ENCODE measurements around the gene AK5.

Gene AK5

GRCh38 chr1:77342745-77343144 is 60.9 kb downstream of the AK5 start:
- H3K79me2 ChIP-seq (ENCODE audit: insufficient read depth, low read length): no peaks in the 10 kb centered on the region
- no peaks in the 10 kb centered on the region for H3K9me3 ChIP-seq (ENCODE audit: insufficient read depth, low read length)
- H2AFZ ChIP-seq (ENCODE audit: low read depth, low read length, severe bottlenecking): no peak overlapping the region
- H3F3A ChIP-seq (ENCODE audit: insufficient read depth): no peaks in the 10 kb centered on the region
- no peaks in the 10 kb centered on the region for H3K36me3 ChIP-seq (ENCODE audit: low read length)
- no peaks in the 10 kb centered on the region for H3K27me3 ChIP-seq (ENCODE audit: low read length)
- no peaks in the 10 kb centered on the region for H3K9me2 ChIP-seq (replicated peaks; ENCODE audit: insufficient read depth, low read length)
- no peak overlapping the region for H3K9ac ChIP-seq (ENCODE audit: low read length)
- TF ChIP-seq CTCF (IDR thresholded peaks at IDR 0.05; ENCODE audit: insufficient read depth, low read length, poor library complexity, severe bottlenecking) (no peak), EZH2phosphoT487 (conservative IDR thresholded peaks at IDR 0.05; ENCODE audit: low read length) (no peak)
- H4K20me1 ChIP-seq (ENCODE audit: low read depth, low read length): no peaks in the 10 kb centered on the region
- no peak overlapping the region for H3K4me2 ChIP-seq (ENCODE audit: low read depth, low read length, poor library complexity, severe bottlenecking)
- no peak overlapping the region for H3K27ac ChIP-seq (ENCODE audit: low read depth, low read length)
- H3K4me3 ChIP-seq (ENCODE audit: insufficient read depth, low read length, poor library complexity, severe bottlenecking): no peak overlapping the region

DNA sequence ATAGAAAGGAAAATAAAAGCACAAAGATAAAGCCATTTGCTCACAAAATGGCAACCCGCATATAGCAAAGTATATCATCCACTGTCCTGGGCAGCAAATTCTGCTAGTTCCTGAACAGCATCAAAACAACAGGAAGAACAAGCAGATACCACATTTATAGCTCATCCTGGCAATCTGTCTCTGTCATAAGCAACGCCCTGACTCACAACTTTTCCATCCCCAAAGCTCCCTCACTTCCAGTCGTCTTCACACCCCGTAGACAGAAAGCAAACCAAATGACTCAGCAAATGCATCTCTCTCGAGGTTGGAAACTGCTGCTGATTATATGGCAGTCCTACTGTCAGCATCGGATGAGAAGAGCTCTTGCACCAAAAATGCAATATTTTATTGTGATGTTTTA is 65.8 kb downstream of the AK5 start:
- no peak overlapping the region for H3K27ac ChIP-seq (ENCODE audit: low read depth, low read length)
- TF ChIP-seq CTCF (IDR thresholded peaks at IDR 0.05; ENCODE audit: insufficient read depth, low read length, poor library complexity, severe bottlenecking) (no peak), EZH2phosphoT487 (conservative IDR thresholded peaks at IDR 0.05; ENCODE audit: low read length) (no peak)

DNA sequence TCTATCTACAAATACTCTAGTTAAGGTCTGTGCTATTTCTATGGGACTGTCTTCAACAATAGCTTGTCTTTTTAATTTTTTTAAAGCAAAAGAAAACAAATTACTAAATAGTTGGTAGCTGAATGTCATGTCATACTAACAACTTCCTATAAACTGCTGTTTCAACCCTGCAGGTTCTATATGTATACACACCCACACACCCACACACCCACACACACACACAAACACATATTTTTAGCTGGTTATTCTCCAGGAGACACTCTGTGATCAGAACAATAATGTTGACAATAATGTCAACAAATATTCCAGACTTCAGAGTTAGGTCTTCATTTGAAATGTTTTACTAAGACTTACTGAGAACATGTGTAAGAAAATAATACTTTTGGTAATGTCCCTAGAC is 66.7 kb downstream of the AK5 start:
- no peaks in the 10 kb centered on the region for H3F3A ChIP-seq (ENCODE audit: insufficient read depth)
- no peak overlapping the region for H3K27ac ChIP-seq (ENCODE audit: low read depth, low read length)
- no peaks in the 10 kb centered on the region for H3K36me3 ChIP-seq (ENCODE audit: low read length)
- no peak overlapping the region for H3K4me3 ChIP-seq (ENCODE audit: insufficient read depth, low read length, poor library complexity, severe bottlenecking)
- no peaks in the 10 kb centered on the region for H4K20me1 ChIP-seq (ENCODE audit: low read depth, low read length)
- no peak overlapping the region for H3K4me2 ChIP-seq (ENCODE audit: low read depth, low read length, poor library complexity, severe bottlenecking)
- 0 out of 2 replicates have a peak, but pooled peaks cover 4% of the 10 kb centered on the region for H3K27me3 ChIP-seq (ENCODE audit: low read length)
- H2AFZ ChIP-seq (ENCODE audit: low read depth, low read length, severe bottlenecking): no peak overlapping the region
- H3K9me2 ChIP-seq (replicated peaks; ENCODE audit: insufficient read depth, low read length): no peaks in the 10 kb centered on the region
- no peaks in the 10 kb centered on the region for H3K9me3 ChIP-seq (ENCODE audit: insufficient read depth, low read length)
- TF ChIP-seq EZH2phosphoT487 (conservative IDR thresholded peaks at IDR 0.05; ENCODE audit: low read length) (no peak), CTCF (IDR thresholded peaks at IDR 0.05; ENCODE audit: insufficient read depth, low read length, poor library complexity, severe bottlenecking) (no peak)
- no peak overlapping the region for H3K9ac ChIP-seq (ENCODE audit: low read length)
- no peaks in the 10 kb centered on the region for H3K79me2 ChIP-seq (ENCODE audit: insufficient read depth, low read length)

More for the DNA sequence above, 65.8 kb downstream of the AK5 start:
- no peaks in the 10 kb centered on the region for H4K20me1 ChIP-seq (ENCODE audit: low read depth, low read length)
- H3K27me3 ChIP-seq (ENCODE audit: low read length): 0 out of 2 replicates have a peak, but pooled peaks cover 4% of the 10 kb centered on the region
- H3K9me2 ChIP-seq (replicated peaks; ENCODE audit: insufficient read depth, low read length): no peaks in the 10 kb centered on the region
- no peak overlapping the region for H3K9ac ChIP-seq (ENCODE audit: low read length)
- no peaks in the 10 kb centered on the region for H3K9me3 ChIP-seq (ENCODE audit: insufficient read depth, low read length)
- H2AFZ ChIP-seq (ENCODE audit: low read depth, low read length, severe bottlenecking): no peak overlapping the region
- no peaks in the 10 kb centered on the region for H3K36me3 ChIP-seq (ENCODE audit: low read length)
- H3F3A ChIP-seq (ENCODE audit: insufficient read depth): no peaks in the 10 kb centered on the region
- H3K4me2 ChIP-seq (ENCODE audit: low read depth, low read length, poor library complexity, severe bottlenecking): no peak overlapping the region
- no peak overlapping the region for H3K4me3 ChIP-seq (ENCODE audit: insufficient read depth, low read length, poor library complexity, severe bottlenecking)
- no peaks in the 10 kb centered on the region for H3K79me2 ChIP-seq (ENCODE audit: insufficient read depth, low read length)
